Right renal pelvis (tissue), 4 donors: ENCODE data around the gene NADK. TPM values are rescaled to one million over a fixed set of nuclear protein-coding genes. Genes with fewer than 3 reads are reported as not detected.

Experiments used
- DNase-seq, 4 donors: peaks; one replicate each; pipeline ENCODE4 v3.0.0-alpha.2; 2013; ENCODE audit warnings: low read depth in 4 of 4, low spot score in 3 of 4, missing footprints in 1 of 4
- polyA plus RNA-seq, 4 donors: library from polyadenylated mRNA; unstranded; fragments of 120-200 nt; gene quantifications; one replicate each; pipeline ENCODE4 v1.2.1, GENCODE V29; 2013; ENCODE audit not compliant: insufficient read length in 4 of 4

NADK gene
- polyA plus RNA-seq, 4 donors = 43.4 to 52.3 (median 46.7) TPM

DNA sequence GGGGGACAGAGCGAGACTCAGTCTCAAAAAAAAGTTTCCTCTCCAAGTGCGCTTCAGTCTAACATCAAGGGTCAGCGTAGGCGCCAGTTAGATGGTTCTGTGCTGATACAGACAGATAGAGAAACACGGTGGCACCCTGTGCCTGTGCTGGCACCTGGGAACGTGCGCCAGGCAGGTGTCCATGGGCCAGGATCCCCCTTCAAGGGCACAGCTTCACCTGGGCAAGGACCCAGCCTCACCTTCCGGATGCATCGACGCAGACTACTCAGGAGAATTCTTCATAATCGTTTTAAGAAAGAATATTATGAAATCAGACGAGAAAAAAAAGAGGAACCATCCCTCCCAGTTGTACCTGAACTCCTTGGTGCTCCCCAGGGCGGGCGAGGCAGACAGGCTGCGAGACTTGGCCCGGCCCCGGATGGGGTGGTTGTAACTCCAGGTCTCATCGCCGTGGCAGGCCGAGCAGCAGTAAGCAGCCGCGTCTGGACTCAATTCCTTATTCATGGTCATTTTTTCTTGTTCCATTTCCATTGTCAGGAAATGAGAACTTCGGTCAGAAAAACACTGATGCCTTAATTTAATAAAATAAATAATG lies 13.3 kb downstream of the NADK start:
- DNase-seq = no peak

DNA sequence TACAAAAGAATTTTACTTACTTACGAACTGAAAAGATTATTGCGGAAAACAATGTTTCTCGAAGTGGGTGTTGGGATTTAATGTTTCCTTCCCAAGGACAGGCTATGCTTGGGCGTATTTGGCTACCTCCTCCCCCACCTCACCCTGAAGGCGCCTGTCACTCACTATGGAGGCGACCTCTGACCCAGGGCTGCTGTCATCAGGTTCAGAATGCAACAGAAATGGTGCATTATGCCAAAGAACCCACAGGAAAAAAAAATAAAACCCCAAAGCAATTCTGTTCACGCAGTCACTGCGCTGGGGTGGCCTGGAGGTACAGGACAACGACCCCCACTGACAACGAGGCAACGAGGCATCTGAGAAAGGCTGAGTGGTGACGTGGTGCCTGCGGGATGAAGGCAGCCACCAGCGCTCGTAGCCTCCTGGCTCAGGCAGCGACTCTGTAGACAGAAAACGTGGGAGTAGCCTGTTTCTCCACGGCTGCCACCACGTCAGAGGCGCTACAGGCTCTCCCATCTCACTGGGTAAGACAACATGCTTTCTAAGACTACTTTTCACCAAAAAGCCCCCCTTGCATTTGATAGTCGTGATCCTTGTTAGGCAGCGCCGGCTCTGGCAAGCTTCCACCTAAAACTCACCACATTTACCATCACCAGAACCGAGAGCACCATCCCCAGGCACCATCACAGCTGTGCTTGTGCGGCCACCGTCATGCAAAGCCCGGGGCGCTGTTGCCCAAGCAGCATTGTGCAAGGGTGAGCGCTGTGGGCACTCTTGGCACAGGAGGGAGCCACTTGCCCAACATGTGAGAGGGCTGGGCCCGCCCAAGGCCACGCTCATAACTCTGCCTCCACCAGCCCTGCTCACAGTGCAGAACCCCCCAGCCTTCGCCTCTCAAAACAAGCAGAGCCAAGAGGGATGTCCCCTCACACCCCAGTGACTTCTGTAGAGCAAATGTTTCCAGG lies 14.3 kb downstream of the NADK start:
- no peak for DNase-seq

DNA sequence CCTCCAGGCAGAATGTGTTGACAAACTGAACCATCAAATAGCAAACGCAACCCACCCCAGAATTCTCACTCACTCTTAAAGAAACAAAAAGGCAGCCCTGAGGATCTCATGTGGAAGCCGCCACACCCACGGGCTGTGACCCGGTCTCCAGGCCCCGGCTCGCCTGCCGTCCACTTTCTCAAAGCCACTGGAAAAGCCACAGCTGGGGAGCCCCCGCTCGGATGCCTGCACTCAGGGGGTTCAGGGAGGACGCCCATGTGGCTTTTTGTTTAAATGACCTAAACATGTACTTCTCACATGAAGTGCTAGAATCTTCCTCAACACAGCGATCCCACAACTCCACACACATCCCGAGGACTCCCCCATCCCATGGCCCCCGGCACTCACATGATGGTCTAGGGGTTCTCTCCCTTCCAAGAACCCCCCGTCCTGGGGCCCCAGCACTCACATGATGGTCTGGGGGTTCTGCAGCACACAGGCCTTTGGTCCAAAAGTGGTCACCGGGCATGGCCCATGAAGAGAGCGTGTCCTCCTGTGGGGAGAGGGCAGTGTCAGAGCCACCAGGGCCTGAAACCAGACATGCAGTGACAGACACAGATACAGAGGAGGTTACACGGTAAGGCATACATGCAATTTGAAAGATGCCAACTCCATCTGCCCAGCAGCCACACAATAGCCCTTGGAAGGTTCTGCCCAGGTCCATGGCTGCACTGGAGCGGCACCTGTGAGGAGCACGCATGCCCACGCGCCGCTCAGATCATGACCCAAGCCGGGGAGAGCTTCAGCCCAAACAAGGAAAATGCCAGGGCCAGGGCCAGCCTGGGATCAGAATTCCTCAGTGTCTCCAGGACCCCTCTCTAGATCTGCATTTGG lies 16.5 kb downstream of the NADK start:
- no peak for DNase-seq

DNA sequence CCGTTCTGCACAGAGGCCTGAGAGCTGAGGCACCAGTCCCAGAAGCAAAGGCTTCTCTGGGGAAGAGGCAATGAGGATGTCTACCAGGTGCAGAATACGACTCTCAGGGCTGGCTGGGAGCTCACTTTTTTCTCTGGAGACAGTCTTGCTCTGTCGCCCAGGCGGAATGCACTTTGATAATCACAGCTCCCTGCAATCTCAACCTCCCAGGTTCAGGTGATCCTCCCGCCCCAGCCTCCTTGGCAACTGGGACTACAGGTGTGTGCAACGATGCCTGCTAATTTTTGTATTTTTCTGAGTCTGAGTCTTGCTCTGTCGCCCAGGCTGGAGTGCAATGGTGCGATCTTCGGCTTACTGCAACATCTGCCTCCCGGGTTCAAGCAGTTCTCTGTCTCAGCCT lies 17.6 kb downstream of the NADK start:
- DNase-seq = no peak

DNA sequence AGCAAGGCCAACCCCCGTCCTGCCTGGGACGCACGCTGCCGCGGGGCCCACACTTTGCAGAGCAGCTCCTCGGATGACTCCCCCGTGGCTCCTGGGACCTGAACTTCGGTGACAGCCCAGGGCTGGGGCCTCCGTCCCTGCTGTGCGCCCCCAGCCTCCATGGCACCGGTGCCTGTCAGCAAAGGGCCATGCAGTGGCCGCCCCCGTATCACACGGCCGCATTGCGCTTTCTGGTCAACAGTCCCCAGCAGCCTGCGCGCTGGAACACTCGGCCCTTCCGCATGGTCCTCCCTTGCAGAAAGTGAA lies 18.0 kb downstream of the NADK start:
- no peak for DNase-seq

DNA sequence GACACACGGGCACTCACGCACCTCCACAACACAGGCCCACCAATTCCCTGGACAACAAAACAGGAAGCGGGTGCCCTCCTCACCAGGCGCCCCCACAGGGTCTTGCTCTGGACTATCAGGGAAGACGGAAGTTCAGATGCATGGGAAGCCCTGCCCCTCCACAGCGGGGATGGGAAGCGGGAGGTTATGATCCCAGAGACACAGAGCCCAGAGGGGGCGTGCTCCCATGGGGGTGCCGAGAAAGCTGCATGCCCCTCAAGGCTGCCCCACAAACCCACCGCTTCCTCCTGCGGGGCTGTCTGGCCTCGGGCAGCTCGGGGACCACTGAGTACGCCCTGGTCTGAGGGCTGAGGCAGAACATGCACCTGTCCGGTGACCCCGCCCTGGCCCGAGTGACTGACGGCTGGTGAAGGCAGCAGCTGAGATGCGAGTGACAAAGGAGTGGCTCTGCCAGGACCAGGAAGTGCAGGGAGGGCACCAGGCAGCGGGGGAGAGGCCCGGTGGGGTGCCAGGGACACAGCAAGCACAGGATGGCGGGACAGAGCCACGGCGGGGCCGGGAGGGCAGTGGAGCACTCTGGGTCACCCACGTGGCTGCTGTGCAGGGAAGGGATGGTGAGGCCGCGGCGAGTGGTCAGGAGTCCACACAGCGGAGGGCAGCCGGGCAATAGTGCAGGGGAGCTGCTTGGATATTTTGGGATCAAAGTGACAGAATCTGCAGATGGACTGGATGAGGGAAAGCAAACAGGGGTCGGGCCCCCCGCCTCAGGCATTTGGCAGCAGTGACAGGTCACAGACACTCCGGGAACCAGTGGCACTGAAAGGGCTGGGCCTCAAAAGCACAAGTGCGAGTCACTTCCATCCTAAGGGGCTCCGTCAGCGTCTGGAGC lies 18.6 kb downstream of the NADK start:
- DNase-seq = no peak

DNA sequence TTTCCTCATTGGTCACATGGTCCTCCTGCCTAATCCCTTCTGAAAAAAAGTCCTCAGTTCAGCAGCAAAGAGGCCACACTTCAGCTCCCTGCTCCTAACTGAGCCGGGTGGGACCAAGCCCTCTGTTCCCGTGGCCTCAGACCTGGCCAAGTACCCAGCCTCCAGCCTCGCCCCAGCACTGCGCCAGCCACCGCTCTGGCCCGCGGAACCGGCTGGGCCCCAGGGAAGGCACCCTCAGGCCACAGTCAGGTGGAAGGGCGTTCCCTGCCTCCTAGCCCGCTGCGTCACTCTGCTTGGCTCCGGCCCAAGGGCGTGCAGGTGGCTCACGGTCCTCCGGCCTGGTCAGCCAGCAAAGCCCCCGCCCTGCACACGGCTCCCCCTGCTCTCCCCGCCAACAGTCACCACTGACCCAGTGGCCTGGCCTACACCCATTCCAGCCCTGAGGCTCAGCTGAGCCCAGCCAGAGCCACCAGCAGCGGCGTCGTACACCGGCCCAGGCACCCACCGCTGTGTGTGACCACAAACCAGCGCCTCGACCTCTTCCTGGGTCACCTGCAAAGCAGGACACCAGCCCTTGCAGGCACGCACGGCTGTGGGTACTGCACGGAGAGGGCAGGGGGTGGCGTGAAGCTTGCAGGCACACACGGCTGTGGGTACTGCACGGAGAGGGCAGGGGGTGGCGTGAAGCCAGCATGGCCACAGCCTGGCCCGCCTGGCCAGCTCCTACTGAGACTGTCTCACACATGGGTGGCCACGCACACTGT lies 19.4 kb downstream of the NADK start:
- DNase-seq = no peak

DNA sequence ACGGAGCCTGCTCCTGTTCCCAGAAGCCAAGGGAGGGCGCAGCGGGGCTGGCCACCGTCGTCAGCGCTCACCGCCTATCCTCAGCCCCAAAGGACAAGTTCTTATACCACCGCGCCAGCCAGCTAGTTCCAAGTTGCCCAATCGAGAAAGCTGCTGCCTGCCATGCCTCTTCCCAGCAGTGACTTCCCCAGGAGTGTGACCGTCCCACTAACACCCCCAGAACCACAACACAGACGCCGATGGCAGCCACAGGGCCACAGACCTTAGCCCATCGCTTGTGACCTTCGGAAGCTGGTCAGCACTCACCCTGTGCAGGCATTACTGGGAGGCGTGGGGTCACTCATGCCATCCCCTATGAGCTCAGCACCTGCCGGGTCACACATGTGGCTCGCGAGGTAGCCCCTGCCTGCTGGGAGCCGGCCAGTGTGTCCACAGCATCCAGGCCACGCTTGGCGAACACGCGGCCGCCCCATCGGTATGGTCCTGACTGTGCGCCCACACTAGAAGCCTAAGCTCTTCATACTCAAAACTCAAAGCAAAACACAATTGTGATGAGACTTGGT lies 20.1 kb downstream of the NADK start:
- DNase-seq = no peak

DNA sequence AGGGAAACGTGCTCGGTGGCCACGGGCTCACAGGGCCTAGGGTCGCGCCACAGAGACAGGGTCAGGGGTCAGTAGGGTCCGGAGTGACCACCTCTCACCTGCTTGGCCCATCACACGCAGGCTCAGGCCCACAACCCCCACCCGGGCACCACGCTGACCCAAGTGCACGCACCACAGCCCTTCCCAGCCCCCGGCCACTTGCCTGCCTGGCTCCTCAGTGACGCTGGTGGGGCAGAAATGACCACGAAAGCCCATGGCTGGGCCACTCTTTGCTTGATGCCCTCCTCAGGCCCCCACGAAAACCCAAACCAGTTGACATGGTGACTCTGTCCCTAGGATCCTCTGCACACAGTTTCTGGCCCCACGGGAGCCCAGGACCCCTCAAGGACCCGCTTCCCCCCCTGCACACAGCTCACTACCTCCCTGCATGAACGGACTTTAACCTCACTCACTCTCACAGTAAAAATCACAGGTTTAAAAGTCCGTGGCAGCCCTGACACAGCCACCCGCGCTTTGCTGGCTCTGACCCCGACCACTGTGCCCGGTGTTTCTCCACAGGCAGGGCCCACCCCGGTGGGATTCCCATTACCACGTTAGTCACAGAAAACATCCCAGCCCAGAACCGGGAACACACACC lies 20.7 kb downstream of the NADK start:
- no peak for DNase-seq

DNA sequence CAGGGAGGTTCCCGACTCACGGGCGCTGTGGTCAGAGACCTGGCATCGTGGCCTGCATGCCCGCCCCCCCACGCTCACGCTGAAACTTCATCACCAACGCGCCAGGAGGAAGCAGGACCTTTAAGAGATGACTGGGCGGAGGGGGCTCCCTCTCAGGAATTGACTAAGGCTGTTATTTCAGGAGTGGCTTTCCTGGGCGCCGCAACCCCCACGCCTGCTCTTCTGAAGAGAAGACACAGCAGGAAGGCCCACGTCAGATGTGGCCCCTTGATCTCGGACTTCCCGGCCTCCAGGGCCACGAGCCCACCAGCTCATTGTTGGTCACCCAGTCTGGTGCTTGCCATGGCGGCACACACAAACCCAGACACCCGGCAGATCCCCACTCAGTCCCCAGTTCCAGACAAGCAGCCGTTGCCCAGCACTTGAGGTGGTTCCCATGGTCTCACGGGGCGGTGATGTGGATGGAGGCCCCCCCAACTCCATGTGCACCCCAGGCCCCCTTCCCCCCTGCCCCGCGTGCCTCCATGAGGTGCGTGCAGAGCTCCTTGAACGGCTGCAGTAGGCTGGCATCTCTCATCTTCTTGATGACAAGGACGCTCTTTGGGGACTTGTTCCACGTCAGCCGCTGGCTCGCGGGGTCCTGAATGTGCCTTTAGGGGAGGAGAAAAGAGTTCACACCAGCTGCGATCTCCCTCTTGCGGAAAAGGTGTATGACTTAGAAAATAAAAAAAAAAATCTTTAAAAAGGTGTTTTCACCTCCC lies 21.4 kb downstream of the NADK start:
- DNase-seq = no peak

DNA sequence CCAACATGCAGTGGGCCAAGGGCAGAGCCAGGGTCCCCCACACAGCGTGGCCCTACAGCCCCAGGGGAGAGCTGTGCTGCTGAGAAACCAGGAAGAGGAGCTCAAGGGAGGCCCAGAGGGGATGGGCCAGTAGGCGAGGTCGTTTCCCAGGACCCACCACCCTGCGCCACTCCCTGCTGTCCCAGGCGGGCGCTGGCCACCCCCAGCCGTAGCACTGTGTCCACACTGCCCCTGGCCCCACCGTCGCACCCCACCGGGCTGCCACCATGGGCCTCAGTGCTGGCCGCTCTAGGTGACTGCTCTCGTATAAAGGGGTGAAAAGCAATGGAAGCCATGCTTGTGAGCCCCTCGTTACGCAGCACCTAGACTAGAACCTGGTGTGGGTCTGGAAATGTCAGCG lies 22.4 kb downstream of the NADK start:
- no peak for DNase-seq

DNA sequence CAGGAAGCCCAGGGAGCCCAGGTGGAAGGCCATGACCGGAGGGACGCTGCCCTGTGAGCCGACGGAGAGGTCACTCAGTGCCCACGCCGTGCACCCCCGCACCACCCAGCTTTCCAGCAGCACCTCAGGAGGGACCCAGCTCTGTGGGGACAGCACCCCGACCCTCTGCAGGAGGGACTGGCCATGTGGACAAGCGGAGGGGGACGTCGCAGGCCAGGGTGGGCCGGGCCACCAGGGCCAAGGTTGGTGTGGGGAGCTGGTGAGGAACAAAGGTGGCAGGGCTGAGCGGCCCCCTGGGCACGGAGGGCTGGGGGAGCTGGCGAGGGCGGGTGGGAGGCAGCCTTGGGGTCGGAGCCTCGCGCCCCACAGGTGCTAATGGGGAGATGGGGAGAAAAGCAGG lies 22.8 kb downstream of the NADK start:
- no peak for DNase-seq

DNA sequence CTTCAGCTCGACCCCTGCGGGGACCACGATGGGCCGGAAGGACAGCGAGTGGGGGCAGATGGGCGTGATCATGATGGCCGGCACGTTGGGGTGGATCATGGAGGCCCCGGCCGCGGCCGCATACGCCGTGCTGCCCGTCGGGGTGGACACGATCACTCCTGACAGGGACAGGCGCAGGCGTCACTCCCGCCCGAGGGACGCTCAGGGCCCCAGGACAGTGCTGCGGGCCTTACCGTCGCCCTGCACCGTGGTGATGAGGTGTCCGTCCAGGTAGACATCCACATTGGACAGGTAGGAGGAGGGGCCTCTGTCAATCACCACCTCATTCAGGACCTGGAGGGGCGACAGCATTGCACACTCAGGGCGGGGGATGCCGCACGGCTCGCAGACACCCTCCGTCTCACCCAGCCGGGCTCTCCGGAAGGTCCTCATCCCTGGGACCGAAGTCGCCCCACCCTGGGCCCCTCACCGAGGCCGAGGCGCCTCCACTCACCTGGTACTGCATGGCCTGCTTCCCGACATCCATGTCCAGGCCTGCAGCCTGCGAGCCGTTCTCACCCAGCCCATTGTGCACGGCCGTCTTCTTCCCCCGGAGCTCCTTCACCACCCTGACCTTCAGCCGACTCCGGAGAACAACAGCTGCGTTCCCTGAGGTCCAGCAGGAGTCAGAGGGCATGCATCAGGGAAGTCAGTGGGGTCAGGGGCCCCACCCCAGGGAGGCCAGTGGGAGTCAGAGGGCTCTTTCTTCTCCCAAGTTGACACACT lies 24.0 kb downstream of the NADK start:
- no peak for DNase-seq

DNA sequence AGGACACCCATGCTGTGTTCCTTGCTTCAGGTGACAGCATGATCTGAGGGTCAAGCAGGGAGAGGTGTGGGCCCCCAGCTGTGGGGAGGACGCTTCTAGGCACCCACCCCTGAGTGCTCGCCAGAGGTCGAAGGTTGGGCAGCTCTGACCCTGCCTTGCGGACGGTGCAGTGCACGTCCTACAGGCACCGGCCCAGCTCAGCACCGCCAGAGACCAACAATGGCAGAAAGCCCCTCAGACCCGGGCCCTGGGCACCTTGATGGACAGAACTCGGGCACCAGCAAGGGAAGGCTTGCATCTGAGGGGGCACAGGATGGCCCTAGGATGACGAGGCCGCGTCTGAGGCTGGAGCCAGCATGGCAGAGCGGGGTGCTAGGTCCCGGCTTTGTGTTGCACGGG lies 24.7 kb downstream of the NADK start:
- no peak for DNase-seq

DNA sequence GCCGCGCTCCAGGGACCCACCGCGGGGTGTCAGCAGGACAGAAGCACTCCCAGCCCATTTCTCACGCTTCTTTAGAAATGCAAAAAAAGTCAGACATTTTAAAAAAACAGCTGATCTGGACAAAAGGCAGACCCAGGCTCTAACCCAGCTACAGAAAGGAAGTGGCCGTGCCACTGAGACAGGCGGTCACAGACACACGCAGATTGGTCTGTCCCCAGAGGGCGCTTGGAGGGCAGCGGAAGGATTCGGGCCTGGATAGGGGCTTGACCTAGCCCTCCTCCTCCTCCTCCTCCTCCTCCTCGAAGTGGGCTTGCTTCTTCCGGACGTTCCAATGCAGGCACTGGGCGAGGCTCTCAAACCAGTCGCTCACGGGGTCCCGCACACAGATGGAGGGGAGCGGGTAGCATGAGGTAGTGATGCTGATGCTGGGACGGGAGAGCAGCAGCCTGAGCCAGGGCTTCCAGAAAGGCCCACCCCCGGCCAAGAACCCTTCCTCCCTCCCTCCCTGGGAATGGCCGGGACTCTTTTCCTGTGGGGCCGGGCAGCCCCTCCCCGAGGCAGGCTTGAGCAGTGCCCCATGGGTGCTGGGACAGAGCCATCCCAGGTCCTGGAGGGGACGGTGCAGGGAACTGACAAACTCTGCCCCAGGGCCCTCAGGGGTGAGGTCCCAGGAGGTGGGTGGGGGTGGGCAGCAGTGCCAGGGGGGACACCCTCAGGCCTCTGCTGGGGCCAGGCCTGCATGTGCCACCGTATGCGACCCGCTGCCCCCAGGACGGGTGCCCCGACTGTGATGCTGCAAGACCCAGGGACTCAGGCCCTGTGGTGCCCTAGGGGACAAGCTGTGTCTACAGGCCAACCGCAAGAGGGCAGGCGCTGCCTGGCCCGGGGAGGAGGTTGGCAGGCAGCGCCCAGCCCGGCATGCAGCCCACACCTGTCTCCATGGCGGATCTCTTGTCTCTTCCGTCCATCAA lies 25.3 kb downstream of the NADK start:
- DNase-seq = no peak

DNA sequence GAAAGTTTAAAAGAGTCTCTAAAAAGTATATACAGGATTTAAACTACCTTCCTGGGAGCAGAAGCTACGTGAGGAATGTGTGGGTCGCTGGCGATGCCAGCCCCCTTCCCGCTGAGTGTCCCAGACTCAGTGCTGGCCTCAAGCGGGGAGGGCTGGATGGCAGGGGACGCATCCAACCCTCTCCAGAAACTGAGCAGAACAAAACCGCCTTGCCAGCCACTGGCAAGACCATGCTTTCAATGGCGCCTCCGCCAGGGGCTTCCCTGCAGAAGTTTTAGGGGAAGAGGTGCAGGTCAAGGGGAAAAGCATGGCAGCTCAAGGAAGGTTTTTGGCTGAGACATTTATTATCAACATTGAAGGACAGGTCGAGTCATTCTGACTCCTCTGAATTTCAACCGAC lies 26.1 kb downstream of the NADK start:
- DNase-seq = no peak
